H1 (cell line): ENCODE measurements around the gene PTCH1. TPM values are rescaled to one million over a fixed set of nuclear protein-coding genes. Genes with fewer than 3 reads are reported as not detected.

Experiments used
- CTCF ChIA-PET: fragments of 300-600 bp; sonication (Branson Sonifier 250); formaldehyde crosslinking; loops from one replicate; lab custom pipeline; 2021; ENCODE audit not compliant: partially characterized antibody; lab: Charles Lee
- POLR2A ChIA-PET: fragments of 300-600 bp; sonication (Branson Sonifier 250); formaldehyde crosslinking; loops from one replicate; lab custom pipeline; 2021; ENCODE audit warnings: inconsistent platforms; ENCODE audit not compliant: partially characterized antibody; lab: Charles Lee
- DNase-seq, 2 experiments: peaks; one replicate each; pipeline versions ENCODE4 v3.0.0 to v3.0.0-alpha.2; 2010 to 2022; ENCODE audit warnings: low spot score in 2 of 2, low read depth in 1 of 2, mixed read lengths in 1 of 2
- FAIRE-seq: peaks from 2 replicates; lab custom pipeline; 2011; peaks lifted over from hg19 to GRCh38; lab: Jason Lieb, UNC
- H2AFZ ChIP-seq: 2 replicates; pipeline ENCODE4 v1.8.1; 2012; ENCODE audit warnings: low read length, inconsistent platforms
- H2AK5ac ChIP-seq: 2 replicates; pipeline ENCODE4 v1.6.1; 2013; ENCODE audit warnings: low read depth, low read length
- H2BK120ac ChIP-seq: replicated peaks from 2 replicates; pipeline ENCODE3; 2013; ENCODE audit warnings: low read depth, low read length, inconsistent platforms
- H2BK12ac ChIP-seq: 2 replicates; pipeline ENCODE4 v1.6.1; 2013; ENCODE audit warnings: low read depth, low read length
- H2BK15ac ChIP-seq: 2 replicates; pipeline ENCODE4 v1.6.1; 2013; ENCODE audit warnings: low read length
- H2BK20ac ChIP-seq: 2 replicates; pipeline ENCODE4 v1.6.1; 2013; ENCODE audit warnings: low read length
- H2BK5ac ChIP-seq: 2 replicates; pipeline ENCODE4 v1.6.1; 2013; ENCODE audit warnings: low read depth, low read length
- H3K14ac ChIP-seq: 2 replicates; pipeline ENCODE4 v1.6.1; 2013; ENCODE audit warnings: inconsistent platforms; ENCODE audit not compliant: insufficient read length
- H3K18ac ChIP-seq: 2 replicates; pipeline ENCODE4 v1.6.1; 2013; ENCODE audit warnings: low read length; ENCODE audit errors: extremely low read depth
- H3K23ac ChIP-seq: 2 replicates; pipeline ENCODE4 v1.6.1; 2013; ENCODE audit warnings: inconsistent platforms; ENCODE audit not compliant: insufficient read length
- H3K23me2 ChIP-seq: 2 replicates; pipeline ENCODE4 v1.6.1; 2013; ENCODE audit warnings: low read depth, low read length
- H3K27ac ChIP-seq: 2 replicates; pipeline ENCODE4 v1.6.1; 2011; ENCODE audit warnings: low read depth, low read length, inconsistent platforms
- H3K27me3 ChIP-seq, 4 experiments: replicated peaks in 1 of 4; 1 replicate in 1 of 4; 2 replicates in 3 of 4; pipeline versions ENCODE4 v1.6.1 to v1.8.1; 2011 to 2013; ENCODE audit warnings: low read length in 3 of 4, mild to moderate bottlenecking in 3 of 4, inconsistent platforms in 2 of 4, mixed read lengths in 2 of 4, moderate library complexity in 1 of 4; ENCODE audit not compliant: control insufficient read depth in 3 of 4, insufficient read depth in 3 of 4; ENCODE audit errors: extremely low read depth in 1 of 4
- H3K36me3 ChIP-seq, 4 experiments: 2 replicates each; pipeline versions ENCODE4 v1.6.1 to v1.8.1; 2011 to 2013; ENCODE audit warnings: mild to moderate bottlenecking in 4 of 4, low read length in 3 of 4, moderate library complexity in 2 of 4, control low read depth in 1 of 4, inconsistent platforms in 1 of 4; ENCODE audit not compliant: insufficient read depth in 4 of 4, control insufficient read depth in 2 of 4
- H3K4ac ChIP-seq: replicated peaks from 2 replicates; pipeline ENCODE3; 2013; ENCODE audit warnings: low read length, low read depth, mixed read lengths, inconsistent platforms; ENCODE audit not compliant: insufficient read length
- H3K4me1 ChIP-seq, 4 experiments: replicated peaks in 1 of 4; 1 replicate in 1 of 4; 2 replicates in 3 of 4; pipeline versions ENCODE4 v1.6.1 to v1.8.1; 2011 to 2013; ENCODE audit warnings: low read length in 3 of 4, inconsistent platforms in 2 of 4, mixed read lengths in 1 of 4; ENCODE audit not compliant: insufficient read depth in 4 of 4, control insufficient read depth in 3 of 4
- H3K4me2 ChIP-seq, 2 experiments: 2 replicates each; pipeline versions ENCODE4 v1.6.1 to v1.8.1; 2011 to 2013; ENCODE audit warnings: low read depth in 2 of 2, low read length in 2 of 2, control low read depth in 1 of 2, inconsistent platforms in 1 of 2, mild to moderate bottlenecking in 1 of 2; ENCODE audit not compliant: insufficient read depth in 1 of 2
- H3K4me3 ChIP-seq, 4 experiments: fragments of 200-600, 300-600 bp in 1 of 4; sonication (generic), shearing (Covaris generic), sonication (Bioruptor Twin) in 1 of 4; 2 replicates each; pipeline versions ENCODE4 v1.5.1 to v1.8.1; 2011 to 2016; ENCODE audit warnings: low read length in 4 of 4, low read depth in 3 of 4, control low read depth in 2 of 4, inconsistent platforms in 2 of 4, mild to moderate bottlenecking in 2 of 4, mixed read lengths in 1 of 4, moderate library complexity in 1 of 4; ENCODE audit not compliant: insufficient read depth in 2 of 4; ENCODE audit errors: extremely low read depth in 1 of 4
- H3K56ac ChIP-seq: replicated peaks from 2 replicates; pipeline ENCODE3; 2013; ENCODE audit warnings: low read depth, mild to moderate bottlenecking, mixed read lengths, low read length, inconsistent platforms; ENCODE audit not compliant: insufficient read length
- H3K79me1 ChIP-seq: 2 replicates; pipeline ENCODE4 v1.6.1; 2013; ENCODE audit warnings: low read depth, low read length, control low read depth
- H3K79me2 ChIP-seq, 2 experiments: 2 replicates each; pipeline versions ENCODE4 v1.6.1 to v1.8.1; 2012 to 2013; ENCODE audit warnings: low read length in 2 of 2, mild to moderate bottlenecking in 2 of 2, inconsistent platforms in 1 of 2; ENCODE audit not compliant: insufficient read depth in 2 of 2, control insufficient read depth in 1 of 2
- H3K9ac ChIP-seq, 4 experiments: replicated peaks in 1 of 4; 1 replicate in 1 of 4; 2 replicates in 3 of 4; pipeline versions ENCODE4 v1.6.1 to v1.8.1; 2011 to 2013; ENCODE audit warnings: low read depth in 3 of 4, low read length in 3 of 4, control low read depth in 2 of 4, mild to moderate bottlenecking in 2 of 4, moderate library complexity in 2 of 4, inconsistent platforms in 1 of 4; ENCODE audit errors: extremely low read depth in 1 of 4
- H3K9me3 ChIP-seq, 2 experiments: 2 replicates each; pipeline versions ENCODE4 v1.6.1 to v1.8.1; 2012 to 2013; ENCODE audit warnings: mild to moderate bottlenecking in 2 of 2, moderate library complexity in 2 of 2, control low read depth in 1 of 2, inconsistent platforms in 1 of 2, low read depth in 1 of 2, low read length in 1 of 2, mixed read lengths in 1 of 2; ENCODE audit not compliant: insufficient read depth in 2 of 2
- H4K20me1 ChIP-seq, 2 experiments: replicated peaks in 1 of 2; 2 replicates each; pipeline versions ENCODE3 to v1.8.1; 2011 to 2013; ENCODE audit warnings: inconsistent platforms in 2 of 2, low read length in 2 of 2, mild to moderate bottlenecking in 1 of 2; ENCODE audit not compliant: insufficient read depth in 2 of 2, control insufficient read depth in 1 of 2
- H4K5ac ChIP-seq: 2 replicates; pipeline ENCODE4 v1.6.1; 2013; ENCODE audit warnings: low read length, low read depth, mixed read lengths, inconsistent platforms; ENCODE audit not compliant: insufficient read length
- H4K8ac ChIP-seq: 2 replicates; pipeline ENCODE4 v1.8.0; 2013; ENCODE audit warnings: mild to moderate bottlenecking, moderate library complexity, low read length, inconsistent platforms; ENCODE audit not compliant: insufficient read depth; ENCODE audit errors: extremely low read depth
- H4K91ac ChIP-seq: replicated peaks from 2 replicates; pipeline ENCODE3; 2013; ENCODE audit warnings: low read length, mixed read lengths, inconsistent platforms; ENCODE audit not compliant: insufficient read length
- ATF2 ChIP-seq: IDR thresholded peaks from 2 replicates; pipeline ENCODE4 v1.6.1; 2012; ENCODE audit warnings: low read length, inconsistent platforms
- CBX5 ChIP-seq: fragments of 300-800, 300-1000 bp; sonication (generic); IDR thresholded peaks from 2 replicates; pipeline ENCODE4 v1.7.1; 2016; ENCODE audit warnings: antibody characterized with exemption, low read length, low read depth
- CTCF ChIP-seq, 3 experiments: IDR thresholded peaks; 1 replicate in 2 of 3; 2 replicates in 1 of 3; pipeline versions ENCODE4 v1.5.1 to v1.6.1; 2011; ENCODE audit warnings: low read length in 3 of 3, mild to moderate bottlenecking in 3 of 3, inconsistent platforms in 2 of 3, low read depth in 1 of 3, moderate library complexity in 1 of 3; ENCODE audit not compliant: insufficient read depth in 1 of 3; ENCODE audit errors: control extremely low read depth in 1 of 3
- POU5F1 ChIP-seq: IDR thresholded peaks from 2 replicates; pipeline ENCODE4 v1.6.1; 2011; ENCODE audit warnings: low read depth, mild to moderate bottlenecking, low read length, moderate library complexity
- RNF2 ChIP-seq: fragments of 200-900, 300-1000 bp; sonication (generic); IDR thresholded peaks from 2 replicates; pipeline ENCODE4 v1.7.1; 2016; ENCODE audit warnings: borderline replicate concordance, low read depth, mild to moderate bottlenecking, antibody characterized with exemption, low read length; ENCODE audit not compliant: poor library complexity, severe bottlenecking; ENCODE audit errors: missing control alignments
- RXRA ChIP-seq: IDR thresholded peaks from 2 replicates; pipeline ENCODE4 v1.6.1; 2011; ENCODE audit warnings: low read depth, mild to moderate bottlenecking, low read length, moderate library complexity; ENCODE audit not compliant: insufficient read depth
- SP2 ChIP-seq: IDR thresholded peaks from 2 replicates; pipeline ENCODE4 v1.6.1; 2012; ENCODE audit warnings: mild to moderate bottlenecking, low read length, inconsistent platforms
- WGBS, 2 experiments: shearing (Covaris generic) in 1 of 2; methylation state at CpG; one replicate each; pipeline versions ENCODE4 v1.1.6 to v1.1.7; 2013 to 2015; ENCODE audit warnings: low lambda C conversion rate in 2 of 2, mixed read lengths in 2 of 2, inconsistent platforms in 1 of 2, low coverage in 1 of 2, missing lambda C conversion rate in 1 of 2; ENCODE audit not compliant: insufficient replicate concordance in 2 of 2, insufficient coverage in 1 of 2, insufficient read length in 1 of 2; ENCODE audit errors: extremely low coverage in 1 of 2, missing lambda C conversion rate in 1 of 2; 5-methylcytosine and 5-hydroxymethylcytosine counted together
- polyA plus RNA-seq, 7 experiments: library from polyadenylated mRNA; depleted of rRNA in 3 of 7; stranded (reverse) in 5 of 7; unstranded in 2 of 7; fragments of >200 nt in 5 of 7; fragments of 200-250 nt in 2 of 7; gene quantifications; 1 replicate in 5 of 7; 2 replicates in 1 of 7; 4 replicates in 1 of 7; pipeline versions ENCODE4 v1.2.1 to v1.2.3, GENCODE V29; 2011 to 2013; ENCODE audit warnings: missing spikeins in 2 of 7, mixed read lengths in 2 of 7
- total RNA-seq: library from RNA; stranded (reverse); fragmentation: NEBNext Ultra II Directional; extraction: Animal tissue kit (Norgen Biotek cat#: 25700); gene quantifications from 2 replicates; pipeline ENCODE4 v1.2.1, GENCODE V29; 2021

The PTCH1 gene
- total and polyA plus RNA-seq, 2 of the 8 experiments (the other 6 are each of a cell fraction or from before 2014, with no cell fraction given) = 6.4 to 34.1 TPM

- POLR2A ChIA-PET = no interaction called here
- WGBS, 2 experiments = 88% methylated on average over 8 of the region's 8 CpGs; no CpG with 5 or more reads in 1 of the 2 experiments
- Histone ChIP-seq H2BK5ac (no peak overlapping the region), H3K9ac (no peak overlapping the region), H3K4me1 (peaks cover 0 to 2% (median 2%) of the 10 kb centered on the region in 4 experiments; a peak in 1 of 7 replicates), H4K91ac (no peak overlapping the region), H2BK20ac (no peak overlapping the region), H4K20me1 (no peaks in the 10 kb centered on the region), H3K18ac (no peak overlapping the region), H2BK120ac (no peak overlapping the region), H3K9me3 (no peaks in the 10 kb centered on the region), H3K27me3 (0 out of 7 replicates have a peak, but pooled peaks cover 0 to 2% (median 0%) of the 10 kb centered on the region in 4 experiments), H3K36me3 (no peaks in the 10 kb centered on the region), H3K79me1 (no peaks in the 10 kb centered on the region), H4K8ac (no peak overlapping the region; the same call in 1 of the 2 replicates), H3K4me2 (no peak overlapping the region), H3K79me2 (no peaks in the 10 kb centered on the region), H3K23me2 (no peaks in the 10 kb centered on the region), H2AFZ (no peak overlapping the region), H3K56ac (no peak overlapping the region), H2BK12ac (no peak overlapping the region), H2AK5ac (no peak overlapping the region), H3K23ac (no peak overlapping the region), H3K14ac (no peak overlapping the region), H2BK15ac (no peak overlapping the region), H3K27ac (no peak overlapping the region), H3K4ac (no peak overlapping the region), H3K4me3 (no peak overlapping the region; a peak in 1 of 8 replicates), H4K5ac (no peak overlapping the region)
- DNase-seq = no peak
- CTCF ChIA-PET = no interaction called here
- no peak for FAIRE-seq
- no peak for TF ChIP-seq RNF2
- TF ChIP-seq CBX5 = no peak
- no peak for TF ChIP-seq ATF2
- no peak for TF ChIP-seq SP2
- TF ChIP-seq CTCF (IDR thresholded peaks at IDR 0.05; ENCODE audit: control extremely low read depth in 1 of 3, insufficient read depth in 1 of 3, low read depth in 1 of 3, low read length in 3 of 3) = no peak
- TF ChIP-seq POU5F1 = no peak
- no peak for TF ChIP-seq RXRA
Measured at GRCh38 chr9:95533996-95534680, 17.4 kb upstream of the PTCH1 start.
